ENCODE results near the gene FSHR.

DNA sequence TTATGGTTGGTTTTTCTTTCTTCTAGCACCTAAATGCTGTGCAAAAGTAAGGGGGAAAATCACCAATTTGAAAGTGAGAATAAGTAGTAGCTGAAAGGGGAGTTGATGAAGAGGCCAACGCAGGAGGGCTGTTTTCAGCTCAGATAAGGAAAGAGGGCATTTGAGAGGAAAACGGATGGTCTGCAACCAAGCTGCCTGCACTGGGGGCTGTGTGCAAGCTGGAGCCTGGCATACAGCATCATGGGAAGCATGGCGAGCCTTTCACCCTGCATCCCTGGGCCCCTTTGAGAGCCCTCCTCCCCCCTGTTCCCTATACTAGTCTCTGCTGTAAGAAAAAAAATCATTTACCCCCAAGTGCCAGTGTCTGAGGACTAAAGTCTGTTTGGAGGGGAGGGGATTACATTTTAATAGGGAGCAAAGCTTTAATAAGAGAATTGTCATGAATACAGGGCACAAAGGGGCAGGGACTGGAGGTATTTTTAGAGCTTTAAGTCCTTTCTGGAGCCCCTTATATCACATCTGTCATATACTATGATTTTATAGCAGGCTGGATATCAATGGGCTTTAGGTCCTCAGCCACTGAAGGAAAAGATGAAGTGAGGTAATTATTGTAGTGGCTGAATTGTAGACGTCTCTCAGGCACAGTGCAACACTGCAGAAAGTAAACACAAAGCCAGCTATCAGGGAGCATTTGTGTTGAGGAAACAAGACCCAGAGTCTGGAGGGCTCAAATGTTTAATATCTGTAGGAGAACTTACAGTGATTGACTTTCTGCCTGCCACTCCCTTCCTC, 120.7 kb downstream of the FSHR start:
- TF ChIP-seq, protein P1, sequence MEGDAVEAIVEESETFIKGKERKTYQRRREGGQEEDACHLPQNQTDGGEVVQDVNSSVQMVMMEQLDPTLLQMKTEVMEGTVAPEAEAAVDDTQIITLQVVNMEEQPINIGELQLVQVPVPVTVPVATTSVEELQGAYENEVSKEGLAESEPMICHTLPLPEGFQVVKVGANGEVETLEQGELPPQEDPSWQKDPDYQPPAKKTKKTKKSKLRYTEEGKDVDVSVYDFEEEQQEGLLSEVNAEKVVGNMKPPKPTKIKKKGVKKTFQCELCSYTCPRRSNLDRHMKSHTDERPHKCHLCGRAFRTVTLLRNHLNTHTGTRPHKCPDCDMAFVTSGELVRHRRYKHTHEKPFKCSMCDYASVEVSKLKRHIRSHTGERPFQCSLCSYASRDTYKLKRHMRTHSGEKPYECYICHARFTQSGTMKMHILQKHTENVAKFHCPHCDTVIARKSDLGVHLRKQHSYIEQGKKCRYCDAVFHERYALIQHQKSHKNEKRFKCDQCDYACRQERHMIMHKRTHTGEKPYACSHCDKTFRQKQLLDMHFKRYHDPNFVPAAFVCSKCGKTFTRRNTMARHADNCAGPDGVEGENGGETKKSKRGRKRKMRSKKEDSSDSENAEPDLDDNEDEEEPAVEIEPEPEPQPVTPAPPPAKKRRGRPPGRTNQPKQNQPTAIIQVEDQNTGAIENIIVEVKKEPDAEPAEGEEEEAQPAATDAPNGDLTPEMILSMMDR (IDR thresholded peaks at IDR 0.05; ENCODE audit: low read length): no peak
- no peak for TF ChIP-seq EZH2 (optimal IDR thresholded peaks at IDR 0.05; ENCODE audit: low read depth, low read length)
- no peak for TF ChIP-seq EZH2phosphoT487 (IDR thresholded peaks at IDR 0.05; ENCODE audit: low read length)

Data from MM.1S (cell line).